NCI-H187 (cell line): ENCODE results near the gene CHSY1.

ENCODE experiments used
- DNase-seq, 2 experiments: peaks; one replicate each; lab custom pipeline; 2025; lab: John Stamatoyannopoulos, UW

The CHSY1 gene

GRCh38 chr15:101210466-101210865, 41.4 kb downstream of the CHSY1 start:
- DNase-seq: no peak

- no peak for DNase-seq
Observed at GRCh38 chr15:101210058-101210457, 41.8 kb downstream of the CHSY1 start.

GRCh38 chr15:101209285-101209845, 42.5 kb downstream of the CHSY1 start:
- no peak for DNase-seq

GRCh38 chr15:101207867-101208288, 44.0 kb downstream of the CHSY1 start:
- DNase-seq: no peak

GRCh38 chr15:101206176-101206591, 45.7 kb downstream of the CHSY1 start:
- DNase-seq: no peak

- no peak for DNase-seq
Observed at GRCh38 chr15:101204739-101205535, 46.9 kb downstream of the CHSY1 start.

- no peak for DNase-seq
Observed at GRCh38 chr15:101203607-101204189, 48.1 kb downstream of the CHSY1 start.

- DNase-seq: no peak
Observed at GRCh38 chr15:101203029-101203573, 48.7 kb downstream of the CHSY1 start.

- DNase-seq: no peak
Observed at GRCh38 chr15:101201411-101202174, 50.3 kb downstream of the CHSY1 start.

- no peak for DNase-seq
Observed at GRCh38 chr15:101200181-101200580, 51.7 kb downstream of the CHSY1 start.

- DNase-seq: no peak
Observed at GRCh38 chr15:101198800-101199199, 53.0 kb downstream of the CHSY1 start.

- no peak for DNase-seq
Observed at GRCh38 chr15:101198031-101198575, 53.7 kb downstream of the CHSY1 start.

- no peak for DNase-seq
Observed at GRCh38 chr15:101194546-101195125, 57.2 kb downstream of the CHSY1 start.

GRCh38 chr15:101193806-101194545, 57.9 kb downstream of the CHSY1 start:
- DNase-seq: no peak

GRCh38 chr15:101193120-101193644, 58.7 kb downstream of the CHSY1 start:
- DNase-seq: no peak

GRCh38 chr15:101192081-101192480, 59.8 kb downstream of the CHSY1 start:
- DNase-seq: no peak

GRCh38 chr15:101191242-101191641, 60.6 kb downstream of the CHSY1 start:
- no peak for DNase-seq

GRCh38 chr15:101190092-101190595, 61.7 kb downstream of the CHSY1 start:
- no peak for DNase-seq

GRCh38 chr15:101189409-101190091, 62.3 kb downstream of the CHSY1 start:
- no peak for DNase-seq
